ENCODE measurements around the gene ABHD4.

The ABHD4 gene

GRCh38 chr14:22593189-22593588 is 4.9 kb upstream of the ABHD4 start:
- DNase-seq (ENCODE audit: low read depth, low spot score), result no peak
- in situ Hi-C loops (cut with HindIII; ENCODE audit: low sequenced_read_pairs), result no loop called here
- no peak for TF ChIP-seq CTCF (IDR thresholded peaks at IDR 0.05; ENCODE audit: low read depth, low read length)
- H3K4me3 ChIP-seq (ENCODE audit: low read depth, low read length), result no peak overlapping the region

- DNase-seq (ENCODE audit: low read depth, low spot score), result no peak
- in situ Hi-C loops (cut with HindIII; ENCODE audit: low sequenced_read_pairs), result no loop called here
- TF ChIP-seq CTCF (IDR thresholded peaks at IDR 0.05; ENCODE audit: low read depth, low read length), result no peak
Observed at GRCh38 chr14:22593601-22594000, 4.5 kb upstream of the ABHD4 start.

GRCh38 chr14:22594156-22594716 is 3.9 kb upstream of the ABHD4 start:
- DNase-seq (ENCODE audit: low read depth, low spot score), result no peak
- in situ Hi-C loops (cut with HindIII; ENCODE audit: low sequenced_read_pairs), result no loop called here

More at GRCh38 chr14:22593601-22594000, 4.5 kb upstream of the ABHD4 start:
- H3K4me3 ChIP-seq (ENCODE audit: low read depth, low read length), result no peak overlapping the region

GRCh38 chr14:22596354-22596879 is 1.7 kb upstream of the ABHD4 start:
- in situ Hi-C loops (cut with HindIII; ENCODE audit: low sequenced_read_pairs), result no loop called here
- H3K4me3 ChIP-seq (ENCODE audit: low read depth, low read length), result no peak overlapping the region
- TF ChIP-seq CTCF (IDR thresholded peaks at IDR 0.05; ENCODE audit: low read depth, low read length), result no peak
- no peak for DNase-seq (ENCODE audit: low read depth, low spot score)

More at GRCh38 chr14:22594156-22594716, 3.9 kb upstream of the ABHD4 start:
- no peak for TF ChIP-seq CTCF (IDR thresholded peaks at IDR 0.05; ENCODE audit: low read depth, low read length)
- H3K4me3 ChIP-seq (ENCODE audit: low read depth, low read length), result no peak overlapping the region

- in situ Hi-C loops (cut with HindIII; ENCODE audit: low sequenced_read_pairs), result no loop called here
- H3K4me3 ChIP-seq (ENCODE audit: low read depth, low read length), result no peak overlapping the region
- no peak for DNase-seq (ENCODE audit: low read depth, low spot score)
- TF ChIP-seq CTCF (IDR thresholded peaks at IDR 0.05; ENCODE audit: low read depth, low read length), result no peak
Observed at GRCh38 chr14:22597265-22597664, 835 bp upstream of the ABHD4 start.

- TF ChIP-seq CTCF (IDR thresholded peaks at IDR 0.05; ENCODE audit: low read depth, low read length), result no peak
- in situ Hi-C loops (cut with HindIII; ENCODE audit: low sequenced_read_pairs), result no loop called here
- DNase-seq (ENCODE audit: low read depth, low spot score), result no peak
- H3K4me3 ChIP-seq (ENCODE audit: low read depth, low read length), result peak overlapping the region; percentile 84
Observed at GRCh38 chr14:22597771-22598098, 365 bp upstream of the ABHD4 start.

Measured in astrocyte of the spinal cord (primary cell).